GM12878 (cell line): Measurements from ENCODE around the gene ADGRL3. TPM values are rescaled to one million over a fixed set of nuclear protein-coding genes. Genes with fewer than 3 reads are reported as not detected.

Experiments
- ATAC-seq: fragments of 200-7000 bp; cut with Tn5 transposase; 3 replicates; pipeline ENCODE4 v1.9.1; 2020; ENCODE audit warnings: mild to moderate bottlenecking, moderate library complexity
- BruUV-seq: library from RNA; stranded (reverse); fragments of 400-500 nt; replicated peaks from 2 replicates; lab custom pipeline; 2021; lab: Mats Ljungman, UMichigan
- CTCF ChIA-PET: fragments of 300-600 bp; sonication (Branson Sonifier 250); formaldehyde crosslinking; extraction: SDS; loops from one replicate; lab custom pipeline; 2021; ENCODE audit warnings: inconsistent platforms; lab: Yijun Ruan, JAX
- POLR2A ChIA-PET: fragments of 350-600 bp; formaldehyde crosslinking; extraction: SDS; loops from one replicate; lab custom pipeline; 2021; ENCODE audit warnings: inconsistent platforms; lab: Charles Lee
- RAD21 ChIA-PET: fragments of 300-600 bp; sonication (Branson Sonifier 250); formaldehyde crosslinking; loops from one replicate; lab custom pipeline; 2023; ENCODE audit warnings: antibody characterized with exemption; ENCODE audit not compliant: unreplicated experiment; lab: Charles Lee
- SMC1A ChIA-PET: fragments of 300-600 bp; sonication (Branson Sonifier 250); formaldehyde crosslinking; loops from one replicate; lab custom pipeline; 2023; ENCODE audit not compliant: unreplicated experiment, uncharacterized antibody; lab: Charles Lee
- DNase-seq: peaks from one replicate; pipeline ENCODE4 v3.0.0-alpha.2; 2011; ENCODE audit warnings: low read depth, low spot score
- FAIRE-seq: peaks from 3 replicates; lab custom pipeline; 2011; peaks lifted over from hg19 to GRCh38; lab: Jason Lieb, UNC
- H2AFZ ChIP-seq: 2 replicates; pipeline ENCODE4 v1.6.0; 2011; ENCODE audit warnings: low read depth, low read length, control low read depth; ENCODE audit not compliant: control insufficient read depth
- H3K27ac ChIP-seq: 2 replicates; pipeline ENCODE4 v1.5.1; 2011; ENCODE audit warnings: control low read depth; ENCODE audit not compliant: control insufficient read depth, insufficient read depth
- H3K27me3 ChIP-seq, 2 experiments: replicated peaks in 1 of 2; 2 replicates each; pipeline versions ENCODE4 v1.6.0 to v1.6.1; 2011; ENCODE audit warnings: low read length in 1 of 2; ENCODE audit not compliant: control insufficient read depth in 2 of 2, insufficient read depth in 2 of 2
- H3K36me3 ChIP-seq, 2 experiments: 2 replicates each; pipeline ENCODE4 v1.5.1; 2011; ENCODE audit warnings: low read length in 1 of 2; ENCODE audit not compliant: control insufficient read depth in 2 of 2, insufficient read depth in 2 of 2
- H3K4me1 ChIP-seq: 2 replicates; pipeline ENCODE4 v1.6.1; 2011; ENCODE audit warnings: mild to moderate bottlenecking, low read length, moderate library complexity, mixed read lengths; ENCODE audit not compliant: control insufficient read depth, insufficient read depth
- H3K4me2 ChIP-seq: 2 replicates; pipeline ENCODE4 v1.6.0; 2011; ENCODE audit warnings: control low read depth; ENCODE audit not compliant: control insufficient read depth, insufficient read depth
- H3K4me3 ChIP-seq: fragments of 200-600 bp; sonication (generic); 2 replicates; pipeline ENCODE4 v1.5.1; 2016
- H3K79me2 ChIP-seq: 2 replicates; pipeline ENCODE4 v1.6.0; 2011; ENCODE audit warnings: low read length; ENCODE audit not compliant: control insufficient read depth, insufficient read depth
- H3K9ac ChIP-seq: 2 replicates; pipeline ENCODE4 v1.8.0; 2011; ENCODE audit warnings: low read length, control low read depth, mixed read lengths; ENCODE audit not compliant: control insufficient read depth, insufficient read depth
- H3K9me3 ChIP-seq: replicated peaks from 3 replicates; pipeline ENCODE4 v1.5.1; 2011; ENCODE audit warnings: mild to moderate bottlenecking, low read length; ENCODE audit not compliant: control insufficient read depth, insufficient read depth
- H4K20me1 ChIP-seq: 2 replicates; pipeline ENCODE4 v1.6.0; 2011; ENCODE audit not compliant: control insufficient read depth, insufficient read depth
- CHD2 ChIP-seq: IDR thresholded peaks from 2 replicates; pipeline ENCODE4 v1.6.1; 2011; ENCODE audit warnings: low read depth, low read length, improper control_type of control experiment, borderline replicate concordance
- CREM ChIP-seq: IDR thresholded peaks from 2 replicates; pipeline ENCODE4 v1.6.1; 2014; ENCODE audit warnings: antibody characterized with exemption, low read depth
- ESRRA ChIP-seq: IDR thresholded peaks from 2 replicates; pipeline ENCODE4 v1.6.1; 2012; ENCODE audit warnings: mild to moderate bottlenecking, low read length, improper control_type of control experiment
- SMAD5 ChIP-seq: IDR thresholded peaks from 2 replicates; pipeline ENCODE4 v1.6.1; 2016; ENCODE audit warnings: antibody characterized with exemption, low read depth
- WGBS: methylation state at CpG from one replicate; pipeline ENCODE4 v1.1.6; 2016; ENCODE audit warnings: low lambda C conversion rate; ENCODE audit not compliant: insufficient replicate concordance, insufficient coverage; ENCODE audit errors: missing lambda C conversion rate; 5-methylcytosine and 5-hydroxymethylcytosine counted together
- in situ Hi-C: fragments of 300-500 bp; cut with MboI; formaldehyde crosslinking; loops from 9 replicates; pipeline ENCODE4 v1.14.3; 2018; ENCODE audit warnings: mixed read lengths
- intact Hi-C: fragments of 100-400 bp; cut with micrococcal nuclease; formaldehyde crosslinking; loops from one replicate; pipeline ENCODE4 v1.14.2; 2022; ENCODE audit not compliant: unreplicated experiment
- polyA plus RNA-seq, 11 experiments: library from polyadenylated mRNA; depleted of rRNA in 4 of 11; unstranded in 6 of 11; stranded (reverse) in 5 of 11; fragments of >200 nt; fragmentation: Nextera tagmentation in 4 of 11; fragmentation: Illumina TruSeq in 1 of 11; extraction: Ambion mirVana in 4 of 11; extraction: Trizol in 1 of 11; gene quantifications; 1 replicate in 1 of 11; 2 replicates in 10 of 11; pipeline versions ENCODE4 v1.2.1 to v1.2.3, GENCODE V29; 2011 to 2016; ENCODE audit warnings: inconsistent platforms in 2 of 11, missing spikeins in 2 of 11, low read depth in 1 of 11
- total RNA-seq, 4 experiments: library from RNA; depleted of rRNA in 3 of 4; stranded (reverse); fragments of >200 nt in 3 of 4; fragmentation: Illumina TruSeq in 1 of 4; extraction: Trizol in 1 of 4; gene quantifications; 2 replicates each; pipeline versions ENCODE4 v1.2.1 to v1.2.3, GENCODE V29; 2013 to 2021
- TF ChIP-seq, protein P1 (sequence below): IDR thresholded peaks from 2 replicates; pipeline ENCODE4 v1.6.1; 2012; ENCODE audit warnings: mild to moderate bottlenecking, low read depth, low read length

ADGRL3 gene
- total and polyA plus RNA-seq, 10 of the 15 experiments (the other 5 are each of a cell fraction or from before 2014, with no cell fraction given), result 1.1 TPM; not detected in 9

DNA sequence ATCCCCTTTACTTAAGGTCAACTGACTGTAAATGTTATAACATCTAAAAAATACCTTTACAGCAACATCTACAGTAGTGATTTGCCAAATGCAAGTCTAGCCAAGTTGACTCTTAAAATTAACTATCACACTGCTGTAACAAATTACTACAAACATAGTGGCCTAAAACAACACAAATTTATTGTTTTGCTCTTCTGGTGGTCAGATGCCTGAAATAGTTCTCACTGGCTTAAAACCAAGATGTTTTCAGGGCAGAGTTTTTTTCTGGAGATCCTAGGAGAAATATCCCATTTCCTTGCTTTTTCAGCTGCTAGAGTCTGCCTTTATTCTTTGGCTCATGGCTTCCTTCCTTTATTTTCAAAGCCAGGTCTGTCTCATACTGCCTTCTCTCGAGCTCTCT is 120.5 kb downstream of the ADGRL3 start:
- in situ Hi-C loops, result no loop called here
- Histone ChIP-seq H3K27me3 (no peaks in the 10 kb centered on the region), H3K9ac (no peak overlapping the region), H3K9me3 (no peaks in the 10 kb centered on the region), H4K20me1 (no peaks in the 10 kb centered on the region), H3K36me3 (no peaks in the 10 kb centered on the region), H3K4me3 (no peak overlapping the region), H3K27ac (no peak overlapping the region), H3K4me2 (no peak overlapping the region), H2AFZ (no peak overlapping the region), H3K4me1 (no peaks in the 10 kb centered on the region), H3K79me2 (no peaks in the 10 kb centered on the region)
- TF ChIP-seq, protein P1, sequence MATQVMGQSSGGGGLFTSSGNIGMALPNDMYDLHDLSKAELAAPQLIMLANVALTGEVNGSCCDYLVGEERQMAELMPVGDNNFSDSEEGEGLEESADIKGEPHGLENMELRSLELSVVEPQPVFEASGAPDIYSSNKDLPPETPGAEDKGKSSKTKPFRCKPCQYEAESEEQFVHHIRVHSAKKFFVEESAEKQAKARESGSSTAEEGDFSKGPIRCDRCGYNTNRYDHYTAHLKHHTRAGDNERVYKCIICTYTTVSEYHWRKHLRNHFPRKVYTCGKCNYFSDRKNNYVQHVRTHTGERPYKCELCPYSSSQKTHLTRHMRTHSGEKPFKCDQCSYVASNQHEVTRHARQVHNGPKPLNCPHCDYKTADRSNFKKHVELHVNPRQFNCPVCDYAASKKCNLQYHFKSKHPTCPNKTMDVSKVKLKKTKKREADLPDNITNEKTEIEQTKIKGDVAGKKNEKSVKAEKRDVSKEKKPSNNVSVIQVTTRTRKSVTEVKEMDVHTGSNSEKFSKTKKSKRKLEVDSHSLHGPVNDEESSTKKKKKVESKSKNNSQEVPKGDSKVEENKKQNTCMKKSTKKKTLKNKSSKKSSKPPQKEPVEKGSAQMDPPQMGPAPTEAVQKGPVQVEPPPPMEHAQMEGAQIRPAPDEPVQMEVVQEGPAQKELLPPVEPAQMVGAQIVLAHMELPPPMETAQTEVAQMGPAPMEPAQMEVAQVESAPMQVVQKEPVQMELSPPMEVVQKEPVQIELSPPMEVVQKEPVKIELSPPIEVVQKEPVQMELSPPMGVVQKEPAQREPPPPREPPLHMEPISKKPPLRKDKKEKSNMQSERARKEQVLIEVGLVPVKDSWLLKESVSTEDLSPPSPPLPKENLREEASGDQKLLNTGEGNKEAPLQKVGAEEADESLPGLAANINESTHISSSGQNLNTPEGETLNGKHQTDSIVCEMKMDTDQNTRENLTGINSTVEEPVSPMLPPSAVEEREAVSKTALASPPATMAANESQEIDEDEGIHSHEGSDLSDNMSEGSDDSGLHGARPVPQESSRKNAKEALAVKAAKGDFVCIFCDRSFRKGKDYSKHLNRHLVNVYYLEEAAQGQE, result no peak
- no peak for TF ChIP-seq CHD2
- TF ChIP-seq CREM, result no peak
- TF ChIP-seq ESRRA, result no peak
- no peak for TF ChIP-seq SMAD5
- ChIA-PET SMC1A (no interaction called here), RAD21 (no interaction called here), POLR2A (no interaction called here), CTCF (no interaction called here)
- ATAC-seq, result no peak
- intact Hi-C loops, result no loop called here
- BruUV-seq, result no TSS peak
- no peak for DNase-seq
- FAIRE-seq, result no peak
- WGBS, result 0% methylated on average over 1 of the region's 1 CpG
